Erythroblast (primary cell): ENCODE measurements around the gene GATAD2B.
A peak's percentile ranks its signal among the peaks of the same experiment; 100 is the strongest.
"Not testable (repeated sequence)": the region's sequence is repeated elsewhere in the genome, so short reads cannot be mapped to it uniquely, and the experiment has no call there.

Experiments used
- DNase-seq, 2 experiments: peaks; one replicate each; lab custom pipeline; 2025; lab: John Stamatoyannopoulos, UW
- GATA1 ChIP-seq: IDR thresholded peaks from 2 replicates; pipeline ENCODE4 v1.6.1; 2011; ENCODE audit warnings: low read depth, mild to moderate bottlenecking, control low read depth, low read length, moderate library complexity
- POLR2A ChIP-seq: IDR thresholded peaks from 2 replicates; pipeline ENCODE4 v1.6.1; 2011; ENCODE audit warnings: mild to moderate bottlenecking, low read length

Gene GATAD2B

GRCh38 chr1:153908071-153908470 is 14.7 kb downstream of the GATAD2B start:
- no peak for DNase-seq
- no peak for TF ChIP-seq POLR2A
- no peak for TF ChIP-seq GATA1

DNA sequence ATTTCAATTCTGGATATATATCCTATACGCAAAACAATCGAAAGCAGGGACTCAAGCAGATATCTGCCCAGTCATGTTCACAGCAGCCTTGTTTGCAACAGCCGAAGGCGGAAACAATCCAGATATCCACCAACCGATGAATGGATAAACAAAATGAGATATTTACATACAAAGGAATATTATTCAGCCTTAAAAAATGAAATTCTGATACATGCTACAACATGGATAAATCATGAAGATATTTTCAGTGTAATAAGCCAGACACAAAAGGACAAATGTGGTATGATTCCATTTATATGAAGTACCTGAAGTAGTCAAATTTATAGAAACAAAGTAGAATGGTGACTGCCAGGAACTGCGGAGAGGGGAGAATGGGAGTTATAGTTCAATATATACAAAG is 15.6 kb downstream of the GATAD2B start:
- TF ChIP-seq POLR2A (no peak), GATA1 (no peak)
- DNase-seq: no peak

DNA sequence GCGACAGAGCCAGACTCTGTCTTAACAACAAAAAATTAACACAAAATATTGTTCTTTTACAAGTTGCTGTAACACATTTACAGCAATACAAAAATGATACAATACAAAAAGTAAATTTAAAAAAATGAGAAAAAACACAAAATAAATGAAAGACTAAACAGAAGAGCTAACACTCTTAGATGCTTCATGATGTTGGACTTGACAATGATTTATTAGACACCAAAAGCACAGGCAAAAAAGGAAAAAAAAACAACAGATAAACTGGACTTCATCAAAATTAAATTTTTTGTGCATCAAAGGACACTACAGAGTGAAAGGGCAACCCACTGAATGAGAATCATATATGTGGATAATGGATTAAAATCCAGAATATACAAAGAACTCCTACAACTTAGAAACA is 16.4 kb downstream of the GATAD2B start:
- DNase-seq: no peak
- TF ChIP-seq GATA1 (no peak), POLR2A (no peak)

- DNase-seq: not testable (repeated sequence)
Observed at GRCh38 chr1:153905908-153906307, 16.9 kb downstream of the GATAD2B start.

DNA sequence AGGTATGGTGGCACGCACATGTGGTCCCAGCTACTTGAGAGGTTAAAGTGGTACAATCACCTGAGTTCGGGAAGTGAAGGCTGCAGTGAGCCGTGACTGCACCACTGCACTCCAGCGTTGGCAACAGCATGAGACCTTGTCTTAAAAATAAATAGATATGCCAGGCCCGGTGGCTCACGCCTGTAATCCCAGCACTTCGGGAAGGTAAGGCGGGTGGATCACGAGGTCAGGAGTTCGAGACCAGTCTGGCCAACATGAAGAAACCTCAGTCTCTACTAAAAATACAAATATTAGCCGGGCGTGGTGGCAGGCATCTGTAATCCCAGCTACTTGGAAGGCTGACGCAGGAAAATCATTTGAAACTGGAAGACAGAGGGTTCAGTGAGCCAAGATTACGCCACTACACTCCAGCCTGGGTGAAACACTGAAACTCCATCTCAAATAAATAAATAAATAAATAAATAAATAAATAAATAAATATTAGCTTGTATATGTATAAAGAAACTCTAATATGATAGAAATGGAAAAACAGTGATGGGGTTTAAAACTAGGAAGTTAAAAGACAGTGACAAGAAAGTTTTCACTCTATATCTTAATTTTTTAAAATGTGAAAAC is 18.8 kb downstream of the GATAD2B start:
- TF ChIP-seq GATA1: no peak
- no peak for TF ChIP-seq POLR2A
- no peak for DNase-seq

DNA sequence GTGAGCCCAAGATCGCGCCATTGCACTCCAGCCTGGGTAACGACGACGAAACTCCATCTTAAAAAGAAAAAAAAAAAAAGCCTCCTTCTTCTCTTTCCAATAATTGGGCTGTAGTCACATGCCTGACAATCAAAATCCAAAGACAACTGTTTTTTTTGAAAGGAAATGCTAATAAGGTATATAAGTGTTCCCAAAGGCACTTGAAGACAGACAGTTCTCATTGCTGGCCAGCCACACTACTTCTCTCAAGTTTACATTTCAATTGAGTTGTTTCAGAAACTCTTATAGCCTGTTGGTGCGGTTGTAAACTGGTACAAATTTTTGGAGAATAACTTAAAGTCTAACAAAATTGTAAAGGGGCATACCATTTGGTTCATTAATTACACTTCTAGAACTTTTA is 23.3 kb downstream of the GATAD2B start:
- DNase-seq: no peak
- TF ChIP-seq GATA1 (no peak), POLR2A (no peak)

DNA sequence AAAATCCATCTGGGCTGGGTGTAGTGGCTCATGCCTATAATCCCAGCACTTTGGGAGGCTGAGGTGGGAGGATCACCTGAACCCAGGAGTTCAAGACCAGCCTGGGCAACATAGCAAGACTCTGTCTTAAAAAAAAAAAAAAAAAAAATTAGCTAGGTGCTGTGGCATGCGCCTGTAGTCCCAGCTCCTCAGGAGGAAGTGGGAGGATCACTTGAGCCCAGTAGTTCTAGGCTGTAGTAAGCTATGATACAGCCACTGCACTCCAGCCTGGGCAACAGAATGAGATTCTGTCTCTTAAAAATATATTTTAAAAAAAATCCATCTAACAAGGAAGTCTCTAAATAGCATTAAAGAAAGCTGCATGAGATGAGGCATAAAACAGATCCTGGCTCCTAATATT is 26.9 kb downstream of the GATAD2B start:
- DNase-seq: not testable (repeated sequence)

DNA sequence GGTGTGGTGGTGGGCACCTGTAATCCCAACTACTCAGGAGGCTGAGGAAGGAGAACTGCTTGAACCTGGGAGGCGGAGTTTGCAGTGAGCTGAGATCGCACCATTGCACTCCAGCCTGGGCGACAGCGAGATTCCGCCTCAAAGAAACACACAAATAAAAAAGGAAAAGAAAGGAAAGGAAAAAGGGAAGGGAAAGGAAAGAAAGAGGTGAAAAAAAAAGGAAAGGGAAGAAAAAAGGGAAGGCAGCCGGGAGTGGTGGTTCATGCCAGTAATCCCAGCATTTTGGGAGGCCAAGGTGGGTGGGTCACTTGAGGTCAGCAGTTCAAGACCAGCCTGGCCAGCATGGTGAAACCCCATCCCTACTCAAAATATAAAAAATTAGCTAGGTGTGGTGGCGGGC is 31.7 kb downstream of the GATAD2B start:
- not testable (repeated sequence) for DNase-seq

- peak; percentile 70 to 81 for DNase-seq
- TF ChIP-seq POLR2A (no peak), GATA1 (no peak)
Observed at GRCh38 chr1:153888533-153888932, 34.2 kb downstream of the GATAD2B start.

DNA sequence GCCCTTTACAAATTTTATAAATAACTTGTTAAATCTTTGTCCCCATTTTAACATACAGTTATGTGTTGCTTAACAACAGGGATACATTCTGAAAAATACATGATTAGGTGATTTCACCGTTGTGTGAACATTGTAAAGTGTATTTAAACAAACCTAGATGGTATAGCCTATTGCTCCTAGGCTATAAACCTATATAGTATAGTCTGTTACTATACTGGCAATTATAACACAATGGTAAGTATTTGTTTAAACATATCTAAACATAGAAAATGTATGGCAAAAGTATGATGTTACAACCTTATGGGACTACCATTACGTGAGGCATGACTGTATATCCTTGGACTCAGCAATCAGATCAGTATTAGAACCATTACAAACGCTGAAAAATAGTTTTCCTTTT is 36.6 kb downstream of the GATAD2B start:
- no peak for DNase-seq
- TF ChIP-seq GATA1 (no peak), POLR2A (no peak)

DNA sequence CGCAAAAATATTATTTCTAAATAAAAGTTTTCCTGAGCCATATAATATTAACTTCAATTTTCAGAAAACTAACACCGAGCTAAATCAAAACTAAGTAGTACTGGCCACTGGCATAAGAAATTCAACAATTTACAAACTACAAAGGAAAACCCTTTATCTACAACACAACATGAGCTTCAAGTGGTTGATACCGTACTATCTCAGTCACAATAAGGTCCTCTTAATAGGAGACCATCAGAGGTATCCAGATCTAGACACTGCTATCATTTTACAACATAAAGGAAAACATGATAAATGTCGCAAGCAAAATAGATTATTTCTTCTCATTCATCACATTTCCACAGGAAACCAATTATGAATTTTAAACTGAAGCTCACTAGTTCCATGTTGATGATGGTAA is 39.5 kb downstream of the GATAD2B start:
- TF ChIP-seq POLR2A: no peak
- no peak for TF ChIP-seq GATA1
- DNase-seq: peak; percentile 63 to 92

GRCh38 chr1:153882296-153882912 is 40.4 kb downstream of the GATAD2B start:
- TF ChIP-seq POLR2A (no peak), GATA1 (no peak)
- DNase-seq: no peak

DNA sequence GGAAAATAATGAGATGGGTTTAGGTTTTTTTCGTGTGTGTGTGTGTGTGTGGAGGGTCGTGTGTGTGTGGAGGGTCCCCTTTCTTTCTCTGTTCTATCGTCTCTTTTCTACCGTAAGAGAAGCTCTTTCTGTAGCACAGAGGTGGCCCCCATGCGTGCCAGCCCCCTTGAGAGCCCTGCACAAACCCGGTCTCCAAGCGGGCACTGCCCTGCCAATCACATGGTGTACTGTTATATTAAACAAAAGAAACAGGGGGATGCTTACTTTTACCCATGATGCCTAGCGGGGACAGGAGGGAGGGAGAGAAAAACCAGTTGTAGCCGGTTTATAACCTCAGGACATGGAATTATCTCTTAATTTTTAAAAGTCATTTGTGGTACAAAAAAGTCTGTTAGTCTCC is 41.0 kb downstream of the GATAD2B start:
- TF ChIP-seq GATA1: no peak
- no peak for TF ChIP-seq POLR2A
- no peak for DNase-seq

GRCh38 chr1:153880962-153881361 is 41.8 kb downstream of the GATAD2B start:
- DNase-seq: peak; percentile 74 to 80
- TF ChIP-seq GATA1: no peak
- TF ChIP-seq POLR2A: no peak

DNA sequence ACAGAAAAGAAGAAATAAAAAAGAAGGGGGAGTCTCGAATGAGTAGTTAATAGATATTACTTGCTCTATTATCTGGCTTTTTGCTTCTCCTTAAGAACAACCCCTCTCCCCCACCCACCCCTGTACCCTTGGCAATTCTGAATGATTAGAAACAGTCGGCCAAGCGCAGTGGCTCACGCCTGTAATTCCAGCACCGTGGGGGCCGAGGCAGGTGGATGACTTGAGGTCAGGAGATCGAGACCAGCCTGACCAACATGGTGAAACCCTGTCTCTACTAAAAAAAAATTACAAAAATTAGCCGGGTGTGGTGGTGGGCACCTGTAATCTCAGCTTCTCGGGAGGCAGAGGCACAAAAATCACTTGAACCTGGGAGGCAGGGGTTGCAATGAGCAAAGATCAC is 42.7 kb downstream of the GATAD2B start:
- TF ChIP-seq GATA1 (no peak), POLR2A (no peak)
- DNase-seq: no peak
